ENCODE results near the gene ATG10.
A peak's percentile ranks its signal among the peaks of the same experiment; 100 is the strongest.

ATG10 gene

GRCh38 chr5:82168294-82168693, 196.5 kb downstream of the ATG10 start:
- no peak for DNase-seq

GRCh38 chr5:82169892-82170291, 198.1 kb downstream of the ATG10 start:
- DNase-seq = no peak

GRCh38 chr5:82174128-82174918, 202.5 kb downstream of the ATG10 start:
- no peak for DNase-seq

- no peak for DNase-seq
Measured at GRCh38 chr5:82174919-82175219, 203.0 kb downstream of the ATG10 start.

- no peak for DNase-seq
Measured at GRCh38 chr5:82176115-82176814, 204.4 kb downstream of the ATG10 start.

GRCh38 chr5:82178378-82178777, 206.6 kb downstream of the ATG10 start:
- no peak for DNase-seq

GRCh38 chr5:82182662-82183061, 210.8 kb downstream of the ATG10 start:
- DNase-seq = no peak

GRCh38 chr5:82183828-82184227, 212.0 kb downstream of the ATG10 start:
- no peak for DNase-seq

GRCh38 chr5:82185851-82186250, 214.0 kb downstream of the ATG10 start:
- no peak for DNase-seq

GRCh38 chr5:82197550-82197949, 225.7 kb downstream of the ATG10 start:
- no peak for DNase-seq

GRCh38 chr5:82204567-82204966, 232.7 kb downstream of the ATG10 start:
- DNase-seq = no peak

GRCh38 chr5:82205005-82205404, 233.2 kb downstream of the ATG10 start:
- no peak for DNase-seq

GRCh38 chr5:82208371-82208770, 236.5 kb downstream of the ATG10 start:
- DNase-seq = no peak

GRCh38 chr5:82211855-82212572, 240.2 kb downstream of the ATG10 start:
- DNase-seq = no peak

- no peak for DNase-seq
Measured at GRCh38 chr5:82217917-82218316, 246.1 kb downstream of the ATG10 start.

GRCh38 chr5:82218374-82219156, 246.7 kb downstream of the ATG10 start:
- no peak for DNase-seq

- DNase-seq = no peak
Measured at GRCh38 chr5:82221020-82221419, 249.2 kb downstream of the ATG10 start.

GRCh38 chr5:82222597-82223574, 251.1 kb downstream of the ATG10 start:
- no peak for DNase-seq

- peak; percentile 73 for DNase-seq
Measured at GRCh38 chr5:82225525-82226172, 253.8 kb downstream of the ATG10 start.

- DNase-seq = no peak
Measured at GRCh38 chr5:82234885-82235284, 263.1 kb downstream of the ATG10 start.

GRCh38 chr5:82244151-82244550, 272.3 kb downstream of the ATG10 start:
- no peak for DNase-seq

All from retina (tissue), 1 donor.